BJ (cell line): ENCODE measurements around the gene CEP170. TPM values are rescaled to one million over a fixed set of nuclear protein-coding genes. Genes with fewer than 3 reads are reported as not detected.
"Not testable (repeated sequence)": the region's sequence is repeated elsewhere in the genome, so short reads cannot be mapped to it uniquely, and the experiment has no call there.

Experiments
- CTCF ChIA-PET: fragments of 350-600 bp; formaldehyde crosslinking; extraction: SDS; loops from one replicate; lab custom pipeline; 2021; ENCODE audit warnings: antibody characterized with exemption, inconsistent platforms; lab: Yijun Ruan, JAX
- POLR2A ChIA-PET: fragments of 300-600 bp; sonication (Branson Sonifier 250); formaldehyde crosslinking; extraction: SDS; loops from one replicate; lab custom pipeline; 2021; ENCODE audit warnings: antibody characterized with exemption; lab: Charles Lee
- DNase-seq: peaks from one replicate; pipeline ENCODE4 v3.0.0-alpha.2; 2011; ENCODE audit warnings: low read depth
- H3K27me3 ChIP-seq: 2 replicates; pipeline ENCODE4 v1.6.0; 2011; ENCODE audit warnings: low read length; ENCODE audit not compliant: control insufficient read depth, insufficient read depth
- H3K36me3 ChIP-seq: 2 replicates; pipeline ENCODE4 v1.5.1; 2011; ENCODE audit warnings: low read length; ENCODE audit not compliant: control insufficient read depth, insufficient read depth
- H3K4me3 ChIP-seq: 2 replicates; pipeline ENCODE4 v1.5.1; 2011; ENCODE audit warnings: low read depth, mild to moderate bottlenecking, control low read depth, low read length
- polyA plus RNA-seq: library from polyadenylated mRNA; depleted of rRNA; stranded (reverse); fragments of >200 nt; gene quantifications from 2 replicates; pipeline ENCODE4 v1.2.3, GENCODE V29; 2011
- TF ChIP-seq, protein P1 (sequence below): IDR thresholded peaks from 2 replicates; pipeline ENCODE4 v1.5.1; 2011; ENCODE audit warnings: low read depth, mild to moderate bottlenecking, control low read depth, inconsistent platforms, low read length, moderate library complexity; ENCODE audit not compliant: insufficient read depth

CEP170 gene
- polyA plus RNA-seq, 1 experiment: 42.0 TPM

DNA sequence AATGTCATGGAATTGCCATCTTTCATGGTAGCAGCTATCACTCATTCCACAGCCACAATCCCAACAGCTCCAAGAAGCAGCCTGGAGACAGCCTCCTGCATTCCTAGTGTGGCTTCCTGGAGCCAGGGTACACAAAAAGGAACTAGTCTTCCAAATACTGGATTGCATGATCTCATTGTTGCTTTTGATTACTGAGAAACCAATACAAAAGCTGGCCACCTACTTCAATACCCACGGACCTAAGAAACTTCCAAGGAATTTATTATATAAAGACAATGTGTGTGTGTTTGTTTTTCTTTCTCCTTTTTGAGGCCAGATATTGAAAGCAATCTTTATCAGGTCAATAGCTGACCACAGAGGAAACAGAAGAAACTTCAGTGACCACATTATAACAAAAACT lies 25.6 kb downstream of the CEP170 start:
- no peaks in the 10 kb centered on the region for H3K36me3 ChIP-seq
- no peak overlapping the region for H3K4me3 ChIP-seq
- H3K27me3 ChIP-seq: no peaks in the 10 kb centered on the region
- DNase-seq: no peak
- POLR2A ChIA-PET: no interaction called here
- CTCF ChIA-PET: no interaction called here
- TF ChIP-seq, protein P1, sequence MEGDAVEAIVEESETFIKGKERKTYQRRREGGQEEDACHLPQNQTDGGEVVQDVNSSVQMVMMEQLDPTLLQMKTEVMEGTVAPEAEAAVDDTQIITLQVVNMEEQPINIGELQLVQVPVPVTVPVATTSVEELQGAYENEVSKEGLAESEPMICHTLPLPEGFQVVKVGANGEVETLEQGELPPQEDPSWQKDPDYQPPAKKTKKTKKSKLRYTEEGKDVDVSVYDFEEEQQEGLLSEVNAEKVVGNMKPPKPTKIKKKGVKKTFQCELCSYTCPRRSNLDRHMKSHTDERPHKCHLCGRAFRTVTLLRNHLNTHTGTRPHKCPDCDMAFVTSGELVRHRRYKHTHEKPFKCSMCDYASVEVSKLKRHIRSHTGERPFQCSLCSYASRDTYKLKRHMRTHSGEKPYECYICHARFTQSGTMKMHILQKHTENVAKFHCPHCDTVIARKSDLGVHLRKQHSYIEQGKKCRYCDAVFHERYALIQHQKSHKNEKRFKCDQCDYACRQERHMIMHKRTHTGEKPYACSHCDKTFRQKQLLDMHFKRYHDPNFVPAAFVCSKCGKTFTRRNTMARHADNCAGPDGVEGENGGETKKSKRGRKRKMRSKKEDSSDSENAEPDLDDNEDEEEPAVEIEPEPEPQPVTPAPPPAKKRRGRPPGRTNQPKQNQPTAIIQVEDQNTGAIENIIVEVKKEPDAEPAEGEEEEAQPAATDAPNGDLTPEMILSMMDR: no peak

DNA sequence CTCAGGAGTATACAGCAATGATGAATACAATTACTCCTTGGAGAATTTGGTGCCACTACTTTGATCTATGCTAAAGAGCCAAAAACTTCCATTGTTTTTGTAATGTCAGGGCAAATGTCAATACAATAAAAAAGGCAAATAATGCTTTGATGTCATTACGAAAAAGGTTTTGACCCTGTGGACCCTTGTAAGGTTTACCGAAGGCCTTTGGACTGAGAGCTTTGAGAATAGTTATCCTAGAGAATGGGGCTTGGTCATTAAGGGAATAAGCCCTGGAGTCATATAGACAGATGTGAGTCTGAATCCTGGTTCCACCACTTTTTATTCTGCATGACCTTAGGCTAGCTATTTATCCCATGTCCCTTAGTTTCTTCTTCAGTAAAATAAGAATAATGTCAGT lies 27.5 kb downstream of the CEP170 start:
- Histone ChIP-seq H3K27me3 (no peaks in the 10 kb centered on the region), H3K4me3 (no peak overlapping the region), H3K36me3 (no peaks in the 10 kb centered on the region)
- CTCF ChIA-PET: no interaction called here
- POLR2A ChIA-PET: no interaction called here
- DNase-seq: no peak
- TF ChIP-seq, protein P1: no peak

DNA sequence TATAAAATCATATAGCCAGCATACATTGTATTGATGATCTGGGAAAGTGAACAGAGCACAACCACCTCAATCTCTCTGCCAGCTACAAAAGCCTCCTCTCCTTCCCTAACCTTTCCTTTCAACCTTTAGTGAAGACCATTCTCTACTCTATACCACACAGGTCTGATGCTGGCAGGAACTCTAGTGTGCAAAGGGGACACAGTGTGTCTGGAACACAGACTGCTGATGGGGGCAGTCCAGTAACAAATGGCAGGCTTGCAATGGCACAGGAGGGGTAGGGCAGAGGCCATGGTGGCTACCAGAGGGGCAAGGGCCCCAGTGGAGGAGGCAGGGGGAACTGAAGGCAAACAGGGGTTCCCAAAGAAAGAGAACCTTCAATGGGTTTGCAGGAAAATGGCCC lies 37.0 kb downstream of the CEP170 start:
- Histone ChIP-seq H3K4me3 (no peak overlapping the region), H3K36me3 (peaks cover 4% of the 10 kb centered on the region), H3K27me3 (no peaks in the 10 kb centered on the region)
- no peak for DNase-seq
- CTCF ChIA-PET: no interaction called here
- TF ChIP-seq, protein P1: no peak
- POLR2A ChIA-PET: no interaction called here

DNA sequence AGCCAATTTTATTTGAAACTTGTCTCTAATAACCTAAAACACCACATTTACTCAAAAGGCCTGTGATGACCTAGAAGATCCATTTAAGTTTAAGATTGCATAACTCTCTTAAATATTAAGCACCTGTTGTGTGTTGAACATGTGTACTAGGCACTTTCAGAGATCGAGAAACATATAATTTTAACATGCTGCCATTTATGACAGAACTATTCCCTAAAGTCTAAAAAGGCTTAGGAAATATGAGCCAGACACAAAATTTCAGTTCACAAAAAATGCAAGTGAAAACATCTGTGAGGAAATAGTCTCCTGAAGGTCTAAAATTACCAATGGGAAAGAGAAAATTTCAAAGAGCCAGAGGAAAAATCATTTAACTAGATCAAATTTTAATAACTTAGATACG lies 37.7 kb downstream of the CEP170 start:
- no peak overlapping the region for H3K4me3 ChIP-seq
- TF ChIP-seq, protein P1: no peak
- H3K36me3 ChIP-seq: peaks cover 4% of the 10 kb centered on the region
- POLR2A ChIA-PET: no interaction called here
- no peak for DNase-seq
- no peaks in the 10 kb centered on the region for H3K27me3 ChIP-seq
- CTCF ChIA-PET: no interaction called here

DNA sequence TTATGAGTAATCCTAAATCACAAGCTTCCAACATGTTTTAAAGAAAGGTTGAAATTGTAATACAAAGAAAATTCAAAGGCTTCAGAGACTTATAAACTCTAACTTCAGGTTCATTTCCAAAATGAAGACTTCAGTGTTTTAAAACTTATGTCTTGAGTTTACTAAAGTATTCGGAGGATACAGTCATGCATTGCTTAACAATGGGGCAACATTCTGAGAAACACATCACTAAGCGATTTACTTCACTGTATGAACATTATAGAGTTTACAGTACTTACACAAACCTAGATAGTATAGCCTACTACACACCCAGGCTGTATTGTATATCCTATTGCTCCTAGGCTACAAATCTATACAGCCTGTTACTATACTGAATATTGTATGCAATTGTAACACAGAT lies 38.3 kb downstream of the CEP170 start:
- H3K27me3 ChIP-seq: no peaks in the 10 kb centered on the region
- POLR2A ChIA-PET: no interaction called here
- DNase-seq: no peak
- CTCF ChIA-PET: no interaction called here
- no peak overlapping the region for H3K4me3 ChIP-seq
- H3K36me3 ChIP-seq: peaks cover 4% of the 10 kb centered on the region
- TF ChIP-seq, protein P1: no peak

DNA sequence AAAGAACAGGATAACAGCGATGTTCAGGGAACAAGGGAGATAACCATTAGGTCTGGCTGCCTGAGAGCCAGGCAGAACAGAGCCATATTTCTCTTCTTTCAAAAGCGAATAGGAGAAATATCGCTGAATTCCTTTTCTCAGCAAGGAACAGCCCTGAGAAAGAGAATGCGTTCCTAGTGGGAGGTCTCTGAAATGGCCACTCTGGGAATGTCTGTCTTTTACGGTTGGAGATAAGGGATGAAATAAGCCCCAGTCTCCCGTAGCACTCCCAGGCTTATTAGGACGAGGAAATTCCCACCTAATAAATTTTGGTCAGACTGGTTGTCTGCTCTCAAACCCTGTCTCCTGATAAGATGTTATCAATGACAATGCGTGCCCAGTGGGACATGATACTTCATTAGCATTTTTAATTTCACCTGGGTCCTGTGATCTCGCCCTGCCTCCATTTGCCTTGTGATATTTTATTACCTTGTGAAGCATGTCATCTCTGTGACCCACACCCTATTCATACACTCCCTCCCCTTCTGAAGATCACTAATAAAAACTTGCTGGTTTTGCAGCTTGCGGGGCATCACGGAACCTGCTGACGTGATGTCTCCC lies 39.7 kb downstream of the CEP170 start:
- H3K36me3 ChIP-seq, H3K4me3 ChIP-seq, H3K27me3 ChIP-seq, DNase-seq, CTCF ChIA-PET: not testable (repeated sequence)
- POLR2A ChIA-PET: interaction anchor here (0.8 kb wide), 1 partner anchor 40 kb away, joined by 3 read pairs; the partner anchor contains the start of gene SDCCAG8
